22Rv1 (cell line): ENCODE measurements around the gene FBXL16.

Source experiments
- ZFX ChIP-seq: fragments of 450-650 bp; IDR thresholded peaks from 2 replicates; pipeline ENCODE4 v1.6.1; 2017; ENCODE audit warnings: antibody characterized with exemption, borderline replicate concordance
- TF ChIP-seq, protein P1 (sequence below): fragments of 450-650 bp; IDR thresholded peaks from 2 replicates; pipeline ENCODE4 v1.5.1; 2017; ENCODE audit warnings: mild to moderate bottlenecking

DNA sequence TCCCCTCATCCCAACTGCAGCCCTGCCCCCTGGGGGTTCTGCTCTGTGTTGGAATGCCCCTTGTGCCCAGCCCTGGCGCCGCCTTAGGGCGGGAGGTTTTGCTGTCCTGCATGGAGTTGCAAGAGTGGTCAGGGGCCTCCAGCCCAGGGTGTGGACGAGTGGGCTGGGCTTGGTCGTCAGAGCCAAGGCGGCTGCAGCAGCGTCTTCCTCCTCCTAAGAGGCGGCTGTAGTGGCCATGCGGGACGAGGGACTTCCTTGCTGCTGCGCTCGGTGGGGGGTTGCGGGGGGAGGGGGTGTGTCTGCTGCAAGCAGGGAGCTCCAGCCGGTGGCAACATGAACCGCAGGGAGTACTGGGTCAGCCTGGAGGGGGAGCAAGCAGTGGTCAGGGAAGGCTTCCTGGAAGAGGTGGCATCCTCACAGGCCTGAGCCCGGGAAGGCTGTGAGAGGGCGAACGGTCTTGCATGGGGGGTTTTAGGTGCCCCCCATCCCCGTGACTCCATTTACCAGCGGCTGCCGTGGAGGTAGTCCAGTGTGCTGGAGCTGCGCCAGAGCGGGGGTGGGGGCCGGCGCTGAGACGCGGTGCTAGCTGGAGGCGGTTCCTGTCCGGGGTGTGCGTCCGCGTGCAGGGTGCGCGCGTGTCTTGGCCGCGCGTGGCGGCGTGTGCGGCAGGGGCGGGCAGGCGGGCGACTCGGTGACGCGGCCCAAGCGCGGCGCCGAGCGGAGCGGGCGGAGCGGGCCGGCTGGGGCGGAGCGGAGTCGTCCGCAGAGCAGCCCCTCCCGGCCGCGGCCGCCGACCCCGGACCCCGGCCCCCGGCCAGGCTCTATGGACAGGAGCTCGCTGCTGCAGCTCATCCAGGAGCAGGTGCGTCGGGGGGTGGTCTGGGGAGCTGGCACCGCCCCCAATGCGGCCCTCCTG lies 30.4 kb downstream of the FBXL16 start, which contains the start of gene RHBDL1:
- TF ChIP-seq, protein P1, sequence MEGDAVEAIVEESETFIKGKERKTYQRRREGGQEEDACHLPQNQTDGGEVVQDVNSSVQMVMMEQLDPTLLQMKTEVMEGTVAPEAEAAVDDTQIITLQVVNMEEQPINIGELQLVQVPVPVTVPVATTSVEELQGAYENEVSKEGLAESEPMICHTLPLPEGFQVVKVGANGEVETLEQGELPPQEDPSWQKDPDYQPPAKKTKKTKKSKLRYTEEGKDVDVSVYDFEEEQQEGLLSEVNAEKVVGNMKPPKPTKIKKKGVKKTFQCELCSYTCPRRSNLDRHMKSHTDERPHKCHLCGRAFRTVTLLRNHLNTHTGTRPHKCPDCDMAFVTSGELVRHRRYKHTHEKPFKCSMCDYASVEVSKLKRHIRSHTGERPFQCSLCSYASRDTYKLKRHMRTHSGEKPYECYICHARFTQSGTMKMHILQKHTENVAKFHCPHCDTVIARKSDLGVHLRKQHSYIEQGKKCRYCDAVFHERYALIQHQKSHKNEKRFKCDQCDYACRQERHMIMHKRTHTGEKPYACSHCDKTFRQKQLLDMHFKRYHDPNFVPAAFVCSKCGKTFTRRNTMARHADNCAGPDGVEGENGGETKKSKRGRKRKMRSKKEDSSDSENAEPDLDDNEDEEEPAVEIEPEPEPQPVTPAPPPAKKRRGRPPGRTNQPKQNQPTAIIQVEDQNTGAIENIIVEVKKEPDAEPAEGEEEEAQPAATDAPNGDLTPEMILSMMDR, result peak; percentile 14
- TF ChIP-seq ZFX, result no peak
